ENCODE data around the gene FAM120A.

DNA sequence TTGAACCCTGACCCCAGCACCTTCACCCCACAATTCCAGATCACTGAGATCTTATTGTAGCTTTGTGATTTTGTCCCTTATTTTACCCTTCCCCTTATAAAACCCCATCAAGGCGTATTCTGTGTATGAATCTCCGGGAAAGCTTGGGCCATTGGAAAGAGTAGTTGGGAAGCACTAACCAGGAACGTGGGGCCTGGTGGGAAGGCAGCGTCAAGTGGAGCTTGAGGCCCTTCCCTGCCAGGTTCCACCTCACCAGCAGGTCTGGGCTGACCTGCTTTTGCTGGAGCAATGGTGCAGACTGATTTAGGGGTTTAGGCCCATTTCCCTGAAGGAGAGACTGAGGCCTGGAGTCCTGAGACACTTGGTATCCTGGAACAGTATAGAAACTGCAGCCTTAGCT, 134.2 kb downstream of the FAM120A start:
- TF ChIP-seq, protein P1, sequence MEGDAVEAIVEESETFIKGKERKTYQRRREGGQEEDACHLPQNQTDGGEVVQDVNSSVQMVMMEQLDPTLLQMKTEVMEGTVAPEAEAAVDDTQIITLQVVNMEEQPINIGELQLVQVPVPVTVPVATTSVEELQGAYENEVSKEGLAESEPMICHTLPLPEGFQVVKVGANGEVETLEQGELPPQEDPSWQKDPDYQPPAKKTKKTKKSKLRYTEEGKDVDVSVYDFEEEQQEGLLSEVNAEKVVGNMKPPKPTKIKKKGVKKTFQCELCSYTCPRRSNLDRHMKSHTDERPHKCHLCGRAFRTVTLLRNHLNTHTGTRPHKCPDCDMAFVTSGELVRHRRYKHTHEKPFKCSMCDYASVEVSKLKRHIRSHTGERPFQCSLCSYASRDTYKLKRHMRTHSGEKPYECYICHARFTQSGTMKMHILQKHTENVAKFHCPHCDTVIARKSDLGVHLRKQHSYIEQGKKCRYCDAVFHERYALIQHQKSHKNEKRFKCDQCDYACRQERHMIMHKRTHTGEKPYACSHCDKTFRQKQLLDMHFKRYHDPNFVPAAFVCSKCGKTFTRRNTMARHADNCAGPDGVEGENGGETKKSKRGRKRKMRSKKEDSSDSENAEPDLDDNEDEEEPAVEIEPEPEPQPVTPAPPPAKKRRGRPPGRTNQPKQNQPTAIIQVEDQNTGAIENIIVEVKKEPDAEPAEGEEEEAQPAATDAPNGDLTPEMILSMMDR (IDR thresholded peaks at IDR 0.05): no peak
- no peak for TF ChIP-seq POLR2A (IDR thresholded peaks at IDR 0.05)
